Fibroblast of pulmonary artery (primary cell): ENCODE data around the gene EPHA4.

ENCODE experiments used
- DNase-seq: peaks from one replicate; pipeline ENCODE4 v3.0.0-alpha.2; 2010; ENCODE audit warnings: low read depth
- H3K4me3 ChIP-seq: replicated peaks from 2 replicates; pipeline ENCODE4 v1.5.1; 2011; ENCODE audit warnings: low read depth, mild to moderate bottlenecking, control low read depth, low read length, moderate library complexity
- TF ChIP-seq, protein P1 (sequence below): IDR thresholded peaks from 2 replicates; pipeline ENCODE4 v1.5.1; 2011; ENCODE audit warnings: mild to moderate bottlenecking, control low read depth, low read length, inconsistent platforms; ENCODE audit errors: missing control alignments

The EPHA4 gene

DNA sequence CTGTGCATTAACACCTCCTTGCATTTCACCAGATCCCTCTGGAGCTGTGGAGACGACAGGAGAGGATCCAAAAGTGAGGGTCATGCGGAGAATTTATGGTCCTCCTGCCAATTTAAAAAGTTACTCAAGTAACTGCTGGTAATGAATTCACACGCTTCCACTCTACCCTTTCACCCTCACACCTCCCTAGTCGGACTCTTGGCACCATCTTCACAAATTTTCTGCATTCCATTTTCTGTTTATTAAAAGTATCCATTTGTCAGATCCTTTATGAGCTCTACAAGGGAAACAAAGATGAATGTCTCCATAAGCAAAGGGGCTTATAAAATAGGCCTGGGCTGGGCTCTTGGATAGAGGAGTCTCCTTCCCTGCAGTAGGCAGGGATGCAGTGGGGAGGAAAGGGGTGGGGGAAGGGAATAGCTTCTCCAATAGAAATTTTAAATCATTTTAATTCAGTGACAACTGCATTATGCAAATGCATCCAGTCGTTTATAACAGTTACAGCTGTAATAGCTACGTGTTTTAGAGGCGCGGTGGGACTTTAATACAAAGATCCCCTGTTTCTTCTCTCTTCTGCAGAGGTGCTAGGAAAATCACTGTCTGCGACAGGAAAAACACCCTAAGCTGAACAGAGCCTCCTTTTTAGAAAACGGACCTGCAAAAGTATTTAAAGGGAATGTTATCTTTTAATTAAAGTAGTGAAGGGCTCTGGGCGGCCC, 132.2 kb downstream of the EPHA4 start:
- TF ChIP-seq, protein P1, sequence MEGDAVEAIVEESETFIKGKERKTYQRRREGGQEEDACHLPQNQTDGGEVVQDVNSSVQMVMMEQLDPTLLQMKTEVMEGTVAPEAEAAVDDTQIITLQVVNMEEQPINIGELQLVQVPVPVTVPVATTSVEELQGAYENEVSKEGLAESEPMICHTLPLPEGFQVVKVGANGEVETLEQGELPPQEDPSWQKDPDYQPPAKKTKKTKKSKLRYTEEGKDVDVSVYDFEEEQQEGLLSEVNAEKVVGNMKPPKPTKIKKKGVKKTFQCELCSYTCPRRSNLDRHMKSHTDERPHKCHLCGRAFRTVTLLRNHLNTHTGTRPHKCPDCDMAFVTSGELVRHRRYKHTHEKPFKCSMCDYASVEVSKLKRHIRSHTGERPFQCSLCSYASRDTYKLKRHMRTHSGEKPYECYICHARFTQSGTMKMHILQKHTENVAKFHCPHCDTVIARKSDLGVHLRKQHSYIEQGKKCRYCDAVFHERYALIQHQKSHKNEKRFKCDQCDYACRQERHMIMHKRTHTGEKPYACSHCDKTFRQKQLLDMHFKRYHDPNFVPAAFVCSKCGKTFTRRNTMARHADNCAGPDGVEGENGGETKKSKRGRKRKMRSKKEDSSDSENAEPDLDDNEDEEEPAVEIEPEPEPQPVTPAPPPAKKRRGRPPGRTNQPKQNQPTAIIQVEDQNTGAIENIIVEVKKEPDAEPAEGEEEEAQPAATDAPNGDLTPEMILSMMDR = no peak
- no peak overlapping the region for H3K4me3 ChIP-seq
- DNase-seq = no peak

DNA sequence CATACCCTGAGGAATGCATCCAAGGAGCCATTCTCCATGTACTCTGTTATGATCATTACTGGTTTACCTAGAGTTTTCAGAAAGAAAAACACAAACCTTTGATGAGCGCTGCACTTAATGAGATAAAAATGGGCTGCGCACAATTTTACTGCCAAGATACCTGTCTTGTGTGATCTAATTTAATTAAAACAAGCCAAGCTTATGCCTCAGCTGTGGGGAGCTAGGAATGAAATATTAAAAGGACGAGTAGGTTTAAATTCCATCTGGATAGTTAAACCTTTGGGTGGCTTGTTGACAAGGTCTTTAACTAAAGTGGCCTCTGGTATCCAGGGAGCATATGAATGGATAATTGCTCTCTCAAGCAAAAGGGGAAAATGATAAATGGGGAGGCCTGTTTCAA, 135.0 kb downstream of the EPHA4 start:
- TF ChIP-seq, protein P1 = no peak
- DNase-seq = no peak
- H3K4me3 ChIP-seq = no peak overlapping the region

DNA sequence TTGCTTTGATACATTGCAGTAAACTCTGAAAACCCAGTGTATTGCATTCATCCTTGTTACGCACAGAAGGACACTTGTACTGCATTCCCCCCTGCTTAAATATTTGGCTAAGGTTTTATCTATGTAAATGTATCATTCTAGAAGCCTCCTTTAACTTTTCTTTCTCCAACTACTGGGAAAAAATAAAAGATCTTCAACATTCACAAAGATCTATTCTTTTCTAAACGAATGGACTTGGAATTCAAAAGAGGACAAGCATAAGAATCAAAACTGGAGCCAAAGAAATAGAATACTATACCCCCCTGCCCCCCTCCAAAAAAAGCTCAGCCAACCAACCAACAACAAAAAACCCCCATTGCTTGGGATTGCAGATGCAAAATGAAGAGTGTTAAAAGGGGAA, 136.9 kb downstream of the EPHA4 start:
- TF ChIP-seq, protein P1 = no peak
- H3K4me3 ChIP-seq = no peak overlapping the region
- DNase-seq = no peak

DNA sequence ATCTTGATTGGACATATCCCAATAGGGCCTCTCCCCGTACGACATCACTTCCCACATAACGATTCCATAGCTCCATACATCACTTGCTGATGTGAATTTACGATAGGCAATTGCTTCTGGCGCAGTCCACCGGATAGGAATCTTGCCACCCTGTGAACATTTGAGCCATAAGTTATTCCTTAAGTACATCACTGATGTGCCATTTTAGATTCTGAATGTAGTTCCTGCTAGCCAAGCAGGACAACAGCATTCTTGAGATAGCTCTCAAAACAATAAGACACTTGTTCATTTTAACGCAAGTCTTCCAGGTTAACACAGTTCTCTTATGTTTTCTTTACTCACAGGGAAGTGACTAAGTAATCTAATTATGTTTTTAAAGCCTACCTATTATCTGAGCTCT, 138.0 kb downstream of the EPHA4 start:
- DNase-seq = no peak
- TF ChIP-seq, protein P1 = no peak
- no peak overlapping the region for H3K4me3 ChIP-seq

DNA sequence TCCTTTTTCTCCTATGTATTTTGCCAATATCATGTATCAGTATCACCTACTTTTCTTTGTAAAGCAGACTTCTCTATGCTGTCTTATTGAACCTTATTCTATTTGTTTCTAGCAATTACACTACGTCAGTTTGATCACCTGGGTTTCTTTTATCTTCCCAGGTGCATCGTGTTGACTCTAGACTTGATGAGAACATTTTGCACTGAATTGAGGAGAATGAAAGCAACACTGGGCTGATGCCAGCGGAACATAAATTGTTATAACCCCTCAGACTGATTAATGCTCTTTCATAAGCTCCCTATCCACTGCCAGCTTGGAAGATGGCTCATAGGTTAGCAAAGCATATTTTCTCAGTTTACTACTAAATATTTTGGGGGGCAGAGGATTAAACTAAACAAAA, 140.6 kb downstream of the EPHA4 start:
- no peak for DNase-seq
- H3K4me3 ChIP-seq = no peak overlapping the region
- TF ChIP-seq, protein P1 = no peak

DNA sequence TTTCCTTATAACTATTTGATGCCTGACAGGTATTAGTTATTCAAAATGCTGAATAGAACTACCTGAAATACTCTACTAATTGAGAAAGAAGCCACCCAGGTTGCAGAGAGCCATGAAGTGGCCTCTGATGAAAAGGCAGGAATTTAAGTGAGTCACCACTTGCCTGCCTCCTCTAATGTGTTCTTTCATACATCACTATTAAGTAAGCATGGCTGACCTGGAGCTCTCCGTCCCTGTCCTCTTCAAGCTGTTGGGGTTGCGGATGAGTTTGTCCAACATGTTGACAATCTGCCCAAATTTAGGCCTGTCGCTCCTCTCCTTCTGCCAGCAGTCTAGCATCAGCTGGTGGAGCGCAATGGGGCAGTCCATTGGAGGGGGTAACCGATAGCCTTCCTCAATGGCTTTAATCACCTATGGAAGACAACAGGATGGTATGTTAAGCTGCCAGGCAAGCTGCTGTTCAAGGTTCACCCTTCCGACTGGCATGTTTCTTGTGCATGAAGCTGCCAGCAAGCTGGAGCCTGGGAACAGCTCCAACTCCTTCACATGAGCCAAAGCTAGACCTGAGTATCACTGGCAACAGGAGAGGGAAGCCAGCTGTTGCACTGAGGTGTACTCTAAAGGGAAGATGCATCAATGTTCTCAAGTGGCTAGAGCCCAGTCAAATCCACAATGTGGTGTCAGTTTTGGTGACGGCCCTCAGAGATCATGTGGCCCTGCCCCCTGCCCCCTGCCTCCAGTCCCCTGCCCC, 142.2 kb downstream of the EPHA4 start:
- DNase-seq = peak; percentile 21
- H3K4me3 ChIP-seq = no peak overlapping the region
- TF ChIP-seq, protein P1 = no peak
